Ovary (tissue), 9 donors: Measurements from ENCODE around the gene SMG6. TPM values are rescaled to one million over a fixed set of nuclear protein-coding genes. Genes with fewer than 3 reads are reported as not detected.
"Not testable (repeated sequence)": the region's sequence is repeated elsewhere in the genome, so short reads cannot be mapped to it uniquely, and the experiment has no call there.

Experiments used
- DNase-seq, 5 donors: peaks; one replicate each; pipeline ENCODE4 v3.0.0-alpha.2; 2019 to 2020
- H3K27ac ChIP-seq, 2 donors: fragments of 200-600 bp; one replicate each; pipeline versions ENCODE4 v1.5.1 to v1.8.0; 2019 to 2022
- H3K27me3 ChIP-seq: fragments of 200-600 bp; one replicate; pipeline ENCODE4 v1.8.0; 2022
- H3K36me3 ChIP-seq: fragments of 200-600 bp; sonication (generic); one replicate; pipeline ENCODE4 v1.5.1; 2019
- H3K4me1 ChIP-seq: one replicate; pipeline ENCODE4 v1.8.1; 2013; ENCODE audit warnings: mild to moderate bottlenecking, moderate library complexity; ENCODE audit not compliant: insufficient read depth
- H3K4me3 ChIP-seq: fragments of 200-600 bp; sonication (generic); one replicate; pipeline ENCODE4 v1.5.1; 2017
- H3K9me3 ChIP-seq, 2 donors: fragments of 200-600 bp in 1 of 2; sonication (generic) in 1 of 2; one replicate each; pipeline versions ENCODE4 v1.5.1 to v1.8.1; 2013 to 2019; ENCODE audit warnings: mild to moderate bottlenecking in 1 of 2, moderate library complexity in 1 of 2
- CTCF ChIP-seq, 3 donors: fragments of 450-650 bp in 2 of 3; fragments of 200-600 bp in 1 of 3; IDR thresholded peaks; one replicate each; pipeline versions ENCODE4 v1.5.1 to v1.8.0; 2016 to 2022; ENCODE audit warnings: antibody characterized with exemption in 3 of 3, mild to moderate bottlenecking in 1 of 3
- EP300 ChIP-seq: sonication (generic); formaldehyde crosslinking; IDR thresholded peaks from one replicate; pipeline ENCODE4 v1.6.1; 2017; ENCODE audit warnings: antibody characterized with exemption
- POLR2A ChIP-seq: fragments of 450-650 bp; IDR thresholded peaks from one replicate; pipeline ENCODE4 v1.6.1; 2017; ENCODE audit warnings: antibody characterized with exemption, mild to moderate bottlenecking, moderate library complexity
- WGBS, 3 donors: extraction: QIAGEN DNeasy Blood & Tissue Kit in 1 of 3; methylation state at CpG; one replicate each; pipeline versions ENCODE4 v1.1.5 to v1.1.7; 2013 to 2017; 5-methylcytosine and 5-hydroxymethylcytosine counted together
- intact Hi-C, 4 donors: fragments of 100-400 bp; cut with DNase I; formaldehyde crosslinking; loops; one replicate each; pipeline versions ENCODE4 v1.11.0 to v1.15.1; 2022 to 2023
- polyA plus RNA-seq, 2 donors: library from polyadenylated mRNA; stranded (reverse); fragments of 200-250 nt in 1 of 2; fragments of 350-450 nt in 1 of 2; fragmentation: Illumina TruSeq in 1 of 2; extraction: RNeasy Lipid Tissue Mini Kit (QIAGEN cat#74804) in 1 of 2; gene quantifications; one replicate each; pipeline ENCODE4 v1.2.3, GENCODE V29; 2013 to 2014
- total RNA-seq, 7 donors: library from RNA; depleted of rRNA in 2 of 7; stranded (reverse); fragments of >200 nt in 2 of 7; fragmentation: NEBNext Ultra II Directional in 3 of 7; extraction: Animal tissue kit (Norgen Biotek cat#: 25700) in 3 of 7; gene quantifications; one replicate each; pipeline versions ENCODE4 v1.1.0 to v1.2.4, GENCODE V29; 2016 to 2023
- donor health status: DM: no; HTN: no; CAD: no; lungs with moderate emphysema.
- donor health status: DM: no; HTN: no; CAD: no.
- donor health status: Bipolar disorder and iron deficiency.
- donor health status: DM: yes; HTN: yes; CAD: no.
- donor health status: DM: no; HTN: no; CAD: no.
- donor health status: DM: yes; HTN: yes; CAD: no.

The SMG6 gene
- total and polyA plus RNA-seq, 9 donors: 33.8 to 66.0 (median 51.0) TPM

- Histone ChIP-seq H3K4me1 (no peaks in the 10 kb centered on the region), H3K27ac (no peak overlapping the region), H3K4me3 (no peak overlapping the region), H3K36me3 (no peaks in the 10 kb centered on the region), H3K27me3 (no peaks in the 10 kb centered on the region), H3K9me3 (no peaks in the 10 kb centered on the region)
- TF ChIP-seq POLR2A (no peak), CTCF (IDR thresholded peaks at IDR 0.05) (no peak), EP300 (no peak)
- intact Hi-C loops: loop anchor here in 1 of 4 donors (10.0 kb wide), 1 partner anchor 63 kb away; no protein-coding TSS in a partner anchor
- WGBS, 3 donors: 80 to 84% (median 83%) methylated on average over 15 to 19 of the region's 19 CpGs
- no peak for DNase-seq
Observed at GRCh38 chr17:2017274-2017941, 286.2 kb downstream of the SMG6 start.

DNA sequence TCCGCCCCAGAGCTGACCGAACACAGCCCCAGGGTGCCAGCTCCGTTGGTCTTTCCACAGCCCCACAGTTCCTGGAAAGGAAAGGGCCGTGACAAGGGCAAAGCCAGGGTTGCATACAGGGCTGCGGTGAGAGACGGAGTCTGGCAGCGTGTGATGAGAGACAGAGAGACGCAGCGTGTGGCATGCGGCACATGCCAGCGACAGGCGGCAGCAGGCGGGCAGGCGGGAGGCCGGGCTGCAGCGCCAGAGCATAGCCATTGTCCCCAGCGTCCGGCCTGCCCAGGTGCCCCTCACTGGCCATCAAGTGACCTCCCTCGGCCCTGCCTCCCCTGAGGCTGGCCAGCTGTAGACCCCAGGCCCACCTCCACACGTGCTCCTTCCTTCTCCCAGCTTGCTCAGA lies 287.1 kb downstream of the SMG6 start:
- DNase-seq: no peak
- 88 to 92% (median 89%) methylated on average over 20 of the region's 20 CpGs for WGBS, 3 donors

DNA sequence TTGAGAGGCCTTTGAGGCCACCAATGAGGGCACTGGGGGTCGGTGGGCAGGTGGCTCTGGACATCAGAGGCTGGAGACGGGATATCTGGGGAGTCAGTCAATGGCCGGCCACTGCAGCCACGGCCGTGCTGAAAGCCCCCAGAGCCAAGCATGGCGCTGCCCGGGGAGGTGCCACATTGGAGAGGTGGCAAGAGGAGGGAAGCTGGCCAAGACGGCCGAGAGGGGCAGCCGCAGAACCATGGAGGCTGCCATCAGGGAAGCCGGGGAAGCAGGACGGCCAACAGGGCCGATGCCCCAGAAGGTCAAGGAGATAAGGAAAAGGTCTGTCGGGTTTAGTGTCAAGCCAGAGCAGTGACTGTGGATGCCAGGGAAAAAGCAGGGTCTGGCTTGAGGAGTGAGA lies 288.3 kb downstream of the SMG6 start:
- Histone ChIP-seq H3K9me3 (no peaks in the 10 kb centered on the region), H3K27me3 (no peaks in the 10 kb centered on the region), H3K4me3 (no peak overlapping the region), H3K4me1 (peaks cover 5% of the 10 kb centered on the region), H3K36me3 (no peaks in the 10 kb centered on the region), H3K27ac (no peak overlapping the region)
- intact Hi-C loops: loop anchor here in 1 of 4 donors (10.0 kb wide), 1 partner anchor 61 kb away; no protein-coding TSS in a partner anchor
- DNase-seq: no peak
- TF ChIP-seq POLR2A: no peak
- no peak for TF ChIP-seq CTCF (IDR thresholded peaks at IDR 0.05)
- TF ChIP-seq EP300: no peak
- WGBS, 3 donors: 75 to 84% (median 78%) methylated on average over 14 of the region's 14 CpGs

More for the DNA sequence above, 287.1 kb downstream of the SMG6 start:
- intact Hi-C loops: loop anchor here in 1 of 4 donors (10.0 kb wide), 1 partner anchor 62 kb away; no protein-coding TSS in a partner anchor
- no peaks in the 10 kb centered on the region for H3K36me3 ChIP-seq
- TF ChIP-seq EP300 (no peak), POLR2A (no peak), CTCF (IDR thresholded peaks at IDR 0.05) (no peak)
- no peaks in the 10 kb centered on the region for H3K9me3 ChIP-seq
- H3K27ac ChIP-seq: no peak overlapping the region
- H3K27me3 ChIP-seq: no peaks in the 10 kb centered on the region
- H3K4me1 ChIP-seq: peaks cover 2% of the 10 kb centered on the region
- H3K4me3 ChIP-seq: no peak overlapping the region

- H3K4me1 ChIP-seq: peaks cover 5% of the 10 kb centered on the region
- TF ChIP-seq POLR2A (no peak), EP300 (no peak), CTCF (IDR thresholded peaks at IDR 0.05) (no peak)
- no peak overlapping the region for H3K27ac ChIP-seq
- 88 to 92% (median 91%) methylated on average over 1 of the region's 1 CpG for WGBS, 3 donors
- DNase-seq: no peak
- H3K9me3 ChIP-seq: no peaks in the 10 kb centered on the region
- no peaks in the 10 kb centered on the region for H3K36me3 ChIP-seq
- intact Hi-C loops: loop anchor here in 1 of 4 donors (10.0 kb wide), 1 partner anchor 59 kb away; no protein-coding TSS in a partner anchor
- no peaks in the 10 kb centered on the region for H3K27me3 ChIP-seq
- no peak overlapping the region for H3K4me3 ChIP-seq
Observed at GRCh38 chr17:2013994-2014317, 289.6 kb downstream of the SMG6 start.

DNA sequence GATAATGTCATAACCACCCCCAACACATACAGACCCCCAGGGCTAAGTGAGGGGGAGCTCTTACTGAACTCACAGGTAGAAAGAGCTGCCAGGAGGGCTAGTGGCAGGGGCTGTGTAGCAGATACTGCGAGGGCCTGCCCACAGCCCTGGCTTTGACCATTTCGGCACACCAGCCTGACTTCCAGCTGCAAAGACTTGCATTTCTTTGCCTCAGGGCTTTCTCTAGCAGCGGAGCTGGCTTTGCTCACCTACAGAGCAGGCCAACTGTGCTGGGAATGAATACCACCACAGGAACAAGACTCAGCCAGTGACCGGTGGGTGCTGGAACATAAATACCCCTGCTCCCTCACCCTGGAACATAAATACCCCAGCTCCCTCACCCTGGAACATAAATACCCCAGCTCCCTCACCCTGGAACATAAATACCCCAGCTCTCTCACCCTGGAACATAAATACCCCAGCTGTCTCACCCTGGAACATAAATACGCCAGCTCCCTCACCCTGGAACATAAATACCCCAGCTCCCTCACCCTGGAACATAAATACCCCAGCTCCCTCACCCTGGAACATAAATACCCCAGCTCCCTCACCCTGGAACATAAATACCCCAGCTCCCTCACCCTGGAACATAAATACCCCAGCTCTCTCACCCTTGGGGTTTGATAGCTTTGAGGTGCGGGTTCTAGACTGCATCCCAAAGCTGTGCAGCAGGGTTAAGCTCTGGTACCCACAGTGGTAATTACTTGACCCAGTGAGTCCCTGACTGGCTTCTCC lies 290.2 kb downstream of the SMG6 start:
- WGBS, 3 donors: 90 to 97% (median 94%) methylated on average over 5 to 6 of the region's 6 CpGs
- H3K9me3 ChIP-seq, H3K27ac ChIP-seq, DNase-seq, H3K4me3 ChIP-seq, H3K36me3 ChIP-seq, H3K27me3 ChIP-seq, H3K4me1 ChIP-seq: not testable (repeated sequence)
- intact Hi-C loops: loop anchor here in 1 of 4 donors (10.0 kb wide), 1 partner anchor 59 kb away; no protein-coding TSS in a partner anchor
